ENCODE results near the gene KRT74. TPM values are rescaled to one million over a fixed set of nuclear protein-coding genes. Genes with fewer than 3 reads are reported as not detected.

The KRT74 gene
- total and polyA plus RNA-seq, 9 of the 15 experiments (the other 6 are each of a cell fraction or from before 2014, with no cell fraction given), result not detected

DNA sequence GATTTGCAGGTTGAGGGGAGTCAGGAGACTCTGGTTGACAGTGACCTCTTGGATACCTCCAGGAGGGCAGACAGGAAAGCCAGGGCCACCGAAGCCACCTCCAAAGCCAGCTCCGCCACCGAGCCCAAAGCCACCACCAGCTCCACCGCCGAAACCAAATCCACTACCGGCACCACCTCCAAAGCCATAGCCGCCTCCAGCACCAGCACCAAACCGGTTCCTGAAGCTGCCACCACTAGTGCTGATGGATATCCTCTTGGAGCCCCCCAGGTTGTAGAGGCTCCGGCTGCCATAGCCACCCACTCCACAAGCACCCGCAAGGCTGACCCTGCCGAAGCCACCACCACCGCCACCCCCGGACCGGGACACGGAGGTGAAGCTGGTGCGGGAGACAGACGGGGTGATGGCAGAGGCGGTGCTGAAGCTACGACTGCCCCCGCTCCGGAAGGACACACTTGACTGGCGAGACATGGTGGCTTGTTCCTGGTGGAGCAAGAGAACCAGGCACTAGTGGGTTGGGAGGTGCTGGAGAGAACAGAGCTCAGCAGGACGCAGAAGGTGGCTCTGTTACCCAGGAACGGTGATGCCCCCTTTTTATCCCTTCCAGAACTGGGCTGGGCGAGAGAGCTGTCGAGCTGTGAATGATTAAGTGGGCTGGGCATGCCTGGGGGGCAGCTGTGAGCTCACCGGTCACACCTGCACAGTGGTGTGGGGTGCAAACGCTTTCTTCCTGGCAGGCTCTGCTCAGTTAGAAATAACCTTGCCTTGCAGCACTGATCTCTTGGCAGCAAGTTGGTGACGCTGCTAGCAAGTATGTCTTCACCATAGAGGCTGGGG is 53.6 kb downstream of the KRT74 start, which contains the start of gene KRT5:
Gene KRT5 (minus strand): TSS at position 569 of the 837 bp plus-strand sequence. CDS start 98 bp downstream, at position 471.
- Histone ChIP-seq H3K4me1 (replicated peaks in 1 of 2; ENCODE audit: control insufficient read depth in 2 of 2, insufficient read depth in 2 of 2, low read length in 2 of 2) (no peaks in the 10 kb centered on the region; a peak in 1 of 5 replicates), H4K20me1 (replicated peaks; ENCODE audit: control insufficient read depth, insufficient read depth, low read length) (peaks cover 4% of the 10 kb centered on the region; the same call in 1 of the 2 replicates), H3K4me3 (no peak within 1 kb of the TSS), H3K79me2 (ENCODE audit: control insufficient read depth, insufficient read depth, low read length) (no peaks in the 10 kb centered on the region), H3K27me3 (ENCODE audit: control insufficient read depth in 2 of 2, insufficient read depth in 2 of 2, low read length in 2 of 2) (peaks cover 21 to 79% of the 10 kb centered on the region in 2 experiments; a peak in 4 of 5 replicates), H3K4me2 (ENCODE audit: insufficient read depth, low read length) (no peak within 1 kb of the TSS), H2AFZ (ENCODE audit: low read depth, low read length) (no peak within 1 kb of the TSS), H3K9me1 (ENCODE audit: control insufficient read depth, insufficient read depth, low read length) (no peaks in the 10 kb centered on the region), H3K9ac (ENCODE audit: insufficient read depth in 1 of 2, low read depth in 2 of 2, low read length in 2 of 2) (no peak within 1 kb of the TSS), H3K36me3 (ENCODE audit: control insufficient read depth, insufficient read depth, low read length) (no peaks in the 10 kb centered on the region), H3K9me3 (replicated peaks; ENCODE audit: control insufficient read depth, insufficient read depth, low read depth, low read length) (no peaks in the 10 kb centered on the region), H3K27ac (ENCODE audit: extremely low read depth, low read depth, low read length) (no peak within 1 kb of the TSS)
- no peak for DNase-seq (ENCODE audit: extremely low read depth in 1 of 4, low spot score in 3 of 4)
- no TSS peak for BruUV-seq (replicated peaks)
- in situ Hi-C loops (cut with MboI) (no loop called here), intact Hi-C loops (cut with micrococcal nuclease) (no loop called here)
- WGBS (ENCODE audit: insufficient coverage, low coverage, missing lambda C conversion rate), result 3% methylated on average over 29 of the region's 29 CpGs
- CTCF ChIA-PET (ENCODE audit: low intra/inter-chr PET ratio), result no interaction called here
- POLR2A ChIA-PET, result interaction anchor here (0.6 to 1.7 kb wide), 3 partner anchors 9 to 20 kb away, joined by 3 to 6 read pairs (median 3); no protein-coding TSS in a partner anchor
- FAIRE-seq, result no peak
- ATAC-seq, result no peak
- TF ChIP-seq XRCC3 (IDR thresholded peaks at IDR 0.05), result no peak
- TF ChIP-seq HOMEZ (CRISPR knock-in tag; IDR thresholded peaks at IDR 0.05), result no peak
- TF ChIP-seq, protein P1, sequence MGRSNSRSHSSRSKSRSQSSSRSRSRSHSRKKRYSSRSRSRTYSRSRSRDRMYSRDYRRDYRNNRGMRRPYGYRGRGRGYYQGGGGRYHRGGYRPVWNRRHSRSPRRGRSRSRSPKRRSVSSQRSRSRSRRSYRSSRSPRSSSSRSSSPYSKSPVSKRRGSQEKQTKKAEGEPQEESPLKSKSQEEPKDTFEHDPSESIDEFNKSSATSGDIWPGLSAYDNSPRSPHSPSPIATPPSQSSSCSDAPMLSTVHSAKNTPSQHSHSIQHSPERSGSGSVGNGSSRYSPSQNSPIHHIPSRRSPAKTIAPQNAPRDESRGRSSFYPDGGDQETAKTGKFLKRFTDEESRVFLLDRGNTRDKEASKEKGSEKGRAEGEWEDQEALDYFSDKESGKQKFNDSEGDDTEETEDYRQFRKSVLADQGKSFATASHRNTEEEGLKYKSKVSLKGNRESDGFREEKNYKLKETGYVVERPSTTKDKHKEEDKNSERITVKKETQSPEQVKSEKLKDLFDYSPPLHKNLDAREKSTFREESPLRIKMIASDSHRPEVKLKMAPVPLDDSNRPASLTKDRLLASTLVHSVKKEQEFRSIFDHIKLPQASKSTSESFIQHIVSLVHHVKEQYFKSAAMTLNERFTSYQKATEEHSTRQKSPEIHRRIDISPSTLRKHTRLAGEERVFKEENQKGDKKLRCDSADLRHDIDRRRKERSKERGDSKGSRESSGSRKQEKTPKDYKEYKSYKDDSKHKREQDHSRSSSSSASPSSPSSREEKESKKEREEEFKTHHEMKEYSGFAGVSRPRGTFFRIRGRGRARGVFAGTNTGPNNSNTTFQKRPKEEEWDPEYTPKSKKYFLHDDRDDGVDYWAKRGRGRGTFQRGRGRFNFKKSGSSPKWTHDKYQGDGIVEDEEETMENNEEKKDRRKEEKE (IDR thresholded peaks at IDR 0.05; ENCODE audit: borderline replicate concordance in 1 of 2, control insufficient read depth in 1 of 2, low read depth in 2 of 2, low read length in 1 of 2), result no peak
- TF ChIP-seq, protein P2, sequence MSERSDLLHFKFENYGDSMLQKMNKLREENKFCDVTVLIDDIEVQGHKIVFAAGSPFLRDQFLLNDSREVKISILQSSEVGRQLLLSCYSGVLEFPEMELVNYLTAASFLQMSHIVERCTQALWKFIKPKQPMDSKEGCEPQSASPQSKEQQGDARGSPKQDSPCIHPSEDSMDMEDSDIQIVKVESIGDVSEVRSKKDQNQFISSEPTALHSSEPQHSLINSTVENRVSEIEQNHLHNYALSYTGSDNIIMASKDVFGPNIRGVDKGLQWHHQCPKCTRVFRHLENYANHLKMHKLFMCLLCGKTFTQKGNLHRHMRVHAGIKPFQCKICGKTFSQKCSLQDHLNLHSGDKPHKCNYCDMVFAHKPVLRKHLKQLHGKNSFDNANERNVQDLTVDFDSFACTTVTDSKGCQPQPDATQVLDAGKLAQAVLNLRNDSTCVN (CRISPR knock-in tag; IDR thresholded peaks at IDR 0.05), result no peak
- TF ChIP-seq AFF4 (CRISPR knock-in tag; IDR thresholded peaks at IDR 0.05), result no peak
- no peak for TF ChIP-seq C11orf30 (IDR thresholded peaks at IDR 0.05; ENCODE audit: low read depth)
- TF ChIP-seq HBP1 (CRISPR knock-in tag; IDR thresholded peaks at IDR 0.05), result no peak
- TF ChIP-seq HMGN3 (IDR thresholded peaks at IDR 0.05; ENCODE audit: borderline replicate concordance, extremely low read depth, insufficient read length, low read depth, low read length), result no peak
